Measurements from ENCODE around the gene PRLH.
A peak's percentile ranks its signal among the peaks of the same experiment; 100 is the strongest.
"Not testable (repeated sequence)": the region's sequence is repeated elsewhere in the genome, so short reads cannot be mapped to it uniquely, and the experiment has no call there.

The PRLH gene

DNA sequence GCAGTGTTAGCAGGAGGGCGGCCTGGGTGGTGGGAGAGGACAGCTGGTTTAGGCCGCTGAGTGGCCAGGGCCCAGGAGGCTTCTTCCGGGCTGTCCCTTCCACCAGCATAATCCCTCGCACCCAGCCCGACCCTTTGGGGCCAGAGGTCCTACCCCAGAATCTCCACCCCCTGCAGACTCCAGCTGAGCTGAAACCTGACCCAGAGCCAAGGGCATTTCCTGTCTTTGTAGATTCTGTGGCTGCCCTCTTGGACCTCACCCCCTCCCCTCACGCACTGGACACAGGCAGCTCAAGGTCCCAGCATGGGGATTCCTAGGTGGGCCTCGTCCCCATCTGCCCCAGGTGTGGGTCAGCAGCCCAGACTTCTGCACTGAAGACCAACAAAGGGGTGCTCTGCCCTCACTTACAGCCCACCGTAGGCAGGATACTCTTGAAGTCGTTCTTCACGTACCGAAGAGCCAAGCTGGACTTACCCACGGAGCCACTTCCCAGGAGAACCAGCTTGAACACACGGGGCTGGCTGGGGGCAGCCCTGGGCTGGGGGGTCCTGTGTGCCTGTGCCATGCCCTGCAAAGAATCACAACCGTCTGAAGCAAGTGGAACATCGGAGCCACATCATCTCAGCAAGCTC lies 19.3 kb downstream of the PRLH start:
- Histone ChIP-seq H3K27ac (ENCODE audit: low read depth, low read length) (no peak overlapping the region), H3K9ac (ENCODE audit: low read depth, low read length) (no peak overlapping the region), H3K36me3 (ENCODE audit: insufficient read depth, low read length) (no peaks in the 10 kb centered on the region; the same call in 1 of the 2 replicates), H3K27me3 (ENCODE audit: insufficient read depth, low read length) (no peaks in the 10 kb centered on the region), H3K4me3 (ENCODE audit: low read length) (no peak overlapping the region), H3K9me3 (ENCODE audit: insufficient read depth, low read depth, low read length) (no peaks in the 10 kb centered on the region), H3K4me1 (ENCODE audit: insufficient read depth, low read length) (peaks cover 26% of the 10 kb centered on the region)
- WGBS = 82% methylated on average over 15 of the region's 15 CpGs

DNA sequence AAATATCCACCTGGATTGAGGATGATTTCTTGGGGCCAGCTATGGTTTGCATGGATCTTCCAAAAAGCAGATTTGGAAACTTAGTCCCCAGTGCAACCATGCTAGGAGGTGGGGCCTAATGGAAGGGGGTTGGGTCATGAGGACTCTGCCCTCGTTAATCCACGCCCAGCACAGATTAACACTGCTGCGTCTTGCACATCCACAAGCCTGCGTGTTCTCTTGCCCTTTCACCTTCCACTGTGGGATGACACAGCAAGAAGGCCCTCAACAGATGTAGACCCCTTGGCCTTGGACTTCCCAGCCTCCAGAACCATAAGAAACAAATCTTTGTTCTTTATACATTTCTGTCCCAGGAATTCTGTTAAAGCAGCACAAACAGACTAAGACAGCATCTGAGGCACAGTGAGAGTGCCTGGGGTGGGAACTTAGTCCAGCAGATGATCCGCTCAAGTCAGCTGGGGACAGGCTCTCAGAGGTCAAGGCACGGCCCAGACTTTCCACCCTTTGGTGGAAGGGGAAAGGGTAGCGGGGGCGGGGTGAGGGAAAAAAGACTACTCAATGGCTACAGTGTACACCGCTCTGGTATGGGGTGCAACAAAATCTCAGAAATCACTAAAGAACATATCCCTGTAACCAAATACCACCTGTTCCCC lies 21.8 kb downstream of the PRLH start:
- Histone ChIP-seq H3K36me3 (ENCODE audit: insufficient read depth, low read length) (no peaks in the 10 kb centered on the region; the same call in 1 of the 2 replicates), H3K27ac (ENCODE audit: low read depth, low read length) (no peak overlapping the region), H3K9ac (ENCODE audit: low read depth, low read length) (no peak overlapping the region), H3K27me3 (ENCODE audit: insufficient read depth, low read length) (0 out of 2 replicates have a peak, but pooled peaks cover 3% of the 10 kb centered on the region), H3K4me1 (ENCODE audit: insufficient read depth, low read length) (peaks cover 26% of the 10 kb centered on the region), H3K4me3 (ENCODE audit: low read length) (peak overlapping the region; percentile 50), H3K9me3 (ENCODE audit: insufficient read depth, low read depth, low read length) (no peaks in the 10 kb centered on the region)
- WGBS = 94% methylated on average over 8 of the region's 9 CpGs

DNA sequence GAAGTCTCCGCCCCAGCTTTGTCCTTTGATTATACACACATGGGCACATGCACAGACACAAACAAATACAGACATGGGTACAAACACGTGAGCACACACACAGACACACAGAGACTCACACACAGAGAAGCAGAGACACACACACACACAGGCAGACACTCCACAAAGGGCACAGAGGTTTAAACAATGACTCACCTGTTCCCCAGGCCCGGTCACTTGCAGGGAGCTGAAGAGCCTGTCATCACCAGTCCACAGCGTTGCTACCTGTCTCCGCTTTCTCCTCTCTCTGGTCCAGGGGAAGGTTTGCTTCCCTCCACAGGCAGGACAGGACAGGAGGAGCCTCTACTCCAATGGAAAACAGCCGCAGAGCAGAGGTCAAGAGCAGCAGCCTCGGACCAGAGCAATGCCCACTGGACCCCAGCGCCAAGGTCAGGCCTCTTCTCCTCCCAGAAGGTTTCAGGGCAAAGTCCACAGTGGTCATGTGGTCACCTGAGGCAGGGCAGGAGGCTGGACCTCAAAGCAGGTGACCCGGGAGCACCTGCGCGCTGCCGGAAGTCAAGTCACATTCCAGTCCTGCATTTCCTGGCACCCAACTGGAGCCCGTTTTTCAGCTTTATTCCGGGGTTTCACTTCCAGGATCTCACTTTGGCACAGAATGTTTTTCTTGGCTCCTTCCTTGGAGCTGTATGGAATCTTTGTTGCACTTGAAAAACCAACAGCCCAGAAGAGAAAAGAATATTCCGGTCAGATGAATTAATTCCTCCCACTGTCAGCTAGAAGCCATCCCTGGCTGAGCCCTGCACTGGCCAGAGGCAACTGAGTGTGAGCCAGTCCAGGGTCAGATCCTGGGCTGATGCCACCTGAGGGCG lies 24.1 kb downstream of the PRLH start, which contains the start of gene RAB17:
Gene RAB17 (minus strand): TSS at position 463 of the 869 bp plus-strand sequence. CDS start 4,580 bp downstream, outside the sequence.
- Histone ChIP-seq H3K4me3 (ENCODE audit: low read length) (peak within 1 kb of the TSS; percentile 50), H3K9ac (ENCODE audit: low read depth, low read length) (peak within 1 kb of the TSS; percentile 23), H3K27ac (ENCODE audit: low read depth, low read length) (0 out of 2 replicates have a peak within 1 kb of the TSS, but pooled peaks have one; percentile 32), H3K4me1 (ENCODE audit: insufficient read depth, low read length) (peaks cover 46% of the 10 kb centered on the region), H3K9me3 (ENCODE audit: insufficient read depth, low read depth, low read length) (no peaks in the 10 kb centered on the region), H3K27me3 (ENCODE audit: insufficient read depth, low read length) (0 out of 2 replicates have a peak, but pooled peaks cover 3% of the 10 kb centered on the region), H3K36me3 (ENCODE audit: insufficient read depth, low read length) (no peaks in the 10 kb centered on the region)
- 84% methylated on average over 16 of the region's 16 CpGs for WGBS

DNA sequence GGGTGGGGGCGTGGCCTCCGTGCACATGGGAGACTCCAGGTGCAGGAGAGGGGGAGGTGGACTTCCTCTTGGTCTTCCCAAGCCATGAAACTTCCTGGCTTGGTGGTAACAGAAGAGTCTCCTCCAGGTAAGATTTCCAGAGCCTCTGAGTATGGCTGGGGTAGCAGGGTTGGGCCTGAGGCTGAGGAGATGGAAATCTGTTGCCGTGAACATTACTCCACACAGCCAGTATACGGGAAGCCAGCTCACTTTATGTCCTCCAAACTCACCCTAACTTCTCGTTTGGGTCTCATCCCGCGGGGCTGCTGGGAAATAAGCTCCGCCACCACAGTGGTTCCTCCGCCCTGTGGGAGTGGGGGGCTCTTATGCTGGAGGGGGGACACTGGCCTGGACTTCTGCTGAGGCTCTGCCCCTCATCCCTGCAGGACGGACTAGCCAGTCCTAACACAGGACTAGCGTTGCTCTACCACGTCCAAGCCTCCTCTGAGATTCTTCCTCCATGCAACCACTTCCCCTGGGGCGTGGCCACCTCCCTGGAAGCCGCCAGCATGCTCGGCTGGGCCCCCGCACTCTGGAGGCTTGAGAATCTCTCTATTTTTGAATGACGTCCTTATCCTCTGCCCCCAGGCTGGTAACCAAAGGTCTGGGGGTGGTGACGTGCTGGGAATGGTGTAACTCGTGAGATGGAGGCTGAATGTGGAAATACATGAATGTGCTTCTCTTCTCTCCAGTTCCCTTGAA lies 24.9 kb downstream of the PRLH start:
- Histone ChIP-seq H3K27ac (ENCODE audit: low read depth, low read length) (no peak overlapping the region), H3K9me3 (ENCODE audit: insufficient read depth, low read depth, low read length) (no peaks in the 10 kb centered on the region)

DNA sequence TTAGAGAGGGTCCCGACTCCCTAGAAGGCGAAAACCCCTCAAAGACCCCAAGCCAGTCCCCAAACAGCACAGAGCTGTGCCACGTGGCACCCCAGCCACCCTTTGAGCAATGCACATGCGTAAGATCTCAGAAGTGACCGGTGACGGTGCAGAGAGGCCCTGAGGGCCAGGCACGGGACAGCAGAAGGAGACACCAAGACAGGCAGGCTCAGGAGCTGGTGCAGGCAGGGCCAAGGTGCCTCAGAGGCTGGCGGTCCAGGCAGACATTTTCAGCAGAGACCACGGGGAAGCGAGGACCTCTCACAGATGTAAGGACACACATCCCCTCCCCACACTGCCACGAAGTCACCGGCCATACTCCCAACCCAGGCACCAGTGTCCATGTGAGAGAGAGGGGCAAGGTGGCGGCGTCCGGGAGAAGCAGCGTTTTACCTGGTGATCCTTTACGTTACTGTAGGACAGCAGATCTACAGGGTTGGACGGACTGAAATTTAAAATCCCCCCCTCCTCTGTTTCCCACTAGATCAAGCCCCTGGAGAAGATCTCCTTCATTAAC lies 26.1 kb downstream of the PRLH start:
- H3K27ac ChIP-seq (ENCODE audit: low read depth, low read length) = no peak overlapping the region

More for the DNA sequence above, 24.9 kb downstream of the PRLH start:
- H3K9ac ChIP-seq (ENCODE audit: low read depth, low read length) = 0 out of 2 replicates have a peak overlapping the region, but pooled peaks have one; percentile 5
- peaks cover 38% of the 10 kb centered on the region for H3K4me1 ChIP-seq (ENCODE audit: insufficient read depth, low read length)
- no peaks in the 10 kb centered on the region for H3K36me3 ChIP-seq (ENCODE audit: insufficient read depth, low read length)
- WGBS = 83% methylated on average over 19 of the region's 19 CpGs
- 0 out of 2 replicates have a peak overlapping the region, but pooled peaks have one; percentile 3 for H3K4me3 ChIP-seq (ENCODE audit: low read length)
- 0 out of 2 replicates have a peak, but pooled peaks cover 3% of the 10 kb centered on the region for H3K27me3 ChIP-seq (ENCODE audit: insufficient read depth, low read length)

DNA sequence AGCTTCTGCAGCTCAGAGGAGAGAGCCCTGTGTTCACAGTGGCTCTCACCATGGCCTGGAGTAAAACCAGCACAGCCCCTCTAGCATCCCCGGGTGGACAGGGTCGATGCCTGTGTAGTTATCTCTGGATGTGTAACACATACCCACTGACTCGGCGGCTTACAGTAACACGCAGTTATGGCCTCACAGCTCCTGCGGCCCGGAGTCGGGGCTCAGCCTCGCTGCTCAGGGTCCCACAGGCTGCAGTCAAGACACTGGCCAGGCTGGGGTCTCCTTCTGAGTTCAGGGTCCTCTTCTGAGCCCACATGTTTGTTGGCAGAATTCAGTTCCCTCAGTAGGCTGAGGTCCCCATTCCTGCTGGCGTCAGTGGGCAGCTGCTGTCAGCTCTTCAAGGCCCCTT lies 26.7 kb downstream of the PRLH start:
- Histone ChIP-seq H3K9ac (ENCODE audit: low read depth, low read length) (no peak overlapping the region), H3K4me3 (ENCODE audit: low read length) (no peak overlapping the region), H3K36me3 (ENCODE audit: insufficient read depth, low read length) (no peaks in the 10 kb centered on the region), H3K4me1 (ENCODE audit: insufficient read depth, low read length) (peaks cover 33% of the 10 kb centered on the region), H3K27me3 (ENCODE audit: insufficient read depth, low read length) (0 out of 2 replicates have a peak, but pooled peaks cover 3% of the 10 kb centered on the region), H3K27ac (ENCODE audit: low read depth, low read length) (no peak overlapping the region), H3K9me3 (ENCODE audit: insufficient read depth, low read depth, low read length) (no peaks in the 10 kb centered on the region)
- 94% methylated on average over 10 of the region's 10 CpGs for WGBS

More for the DNA sequence above, 26.1 kb downstream of the PRLH start:
- no peaks in the 10 kb centered on the region for H3K9me3 ChIP-seq (ENCODE audit: insufficient read depth, low read depth, low read length)
- 93% methylated on average over 18 of the region's 18 CpGs for WGBS
- H3K9ac ChIP-seq (ENCODE audit: low read depth, low read length) = no peak overlapping the region
- no peaks in the 10 kb centered on the region for H3K36me3 ChIP-seq (ENCODE audit: insufficient read depth, low read length)
- H3K4me3 ChIP-seq (ENCODE audit: low read length) = no peak overlapping the region
- H3K4me1 ChIP-seq (ENCODE audit: insufficient read depth, low read length) = peaks cover 34% of the 10 kb centered on the region
- H3K27me3 ChIP-seq (ENCODE audit: insufficient read depth, low read length) = 0 out of 2 replicates have a peak, but pooled peaks cover 3% of the 10 kb centered on the region

DNA sequence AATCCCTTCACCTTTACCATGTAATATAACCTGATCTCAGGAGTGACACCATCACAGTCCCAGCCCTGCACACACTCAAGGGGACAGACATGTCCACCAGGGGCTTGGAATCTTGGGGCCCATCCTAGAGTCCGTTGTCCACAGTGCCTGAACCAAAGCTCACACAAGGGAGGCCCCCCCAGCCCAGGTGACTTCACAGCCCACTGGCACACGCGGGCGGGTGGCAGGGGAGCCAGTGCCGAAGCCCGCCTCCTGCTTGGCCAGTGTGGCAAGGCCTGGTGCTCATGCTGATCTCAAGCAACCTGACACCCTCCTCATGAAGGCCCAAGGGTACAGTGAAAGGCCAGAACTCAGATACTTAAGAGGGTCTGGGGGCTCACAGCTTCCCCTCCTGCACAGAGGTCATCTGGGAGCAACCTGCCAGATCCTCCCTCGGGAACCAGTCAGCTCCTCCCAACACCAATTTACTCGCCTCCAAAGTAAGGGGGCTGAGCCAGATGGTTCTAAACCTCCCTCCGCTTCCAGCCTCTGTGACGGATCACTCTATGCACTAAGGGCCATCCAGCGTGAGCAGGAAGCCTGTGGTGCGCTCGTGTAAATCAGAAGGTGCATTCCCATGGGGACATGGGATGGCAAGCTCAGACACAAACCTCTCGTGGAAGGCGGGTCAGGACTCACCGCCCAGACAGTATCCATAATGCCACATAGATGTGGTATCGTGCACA lies 27.4 kb downstream of the PRLH start:
- H3K27ac ChIP-seq (ENCODE audit: low read depth, low read length) = peak overlapping the region; percentile 63; the same call in 1 of the 2 replicates
- no peaks in the 10 kb centered on the region for H3K9me3 ChIP-seq (ENCODE audit: insufficient read depth, low read depth, low read length)
- H3K4me1 ChIP-seq (ENCODE audit: insufficient read depth, low read length) = peaks cover 33% of the 10 kb centered on the region
- H3K27me3 ChIP-seq (ENCODE audit: insufficient read depth, low read length) = 0 out of 2 replicates have a peak, but pooled peaks cover 3% of the 10 kb centered on the region
- H3K4me3 ChIP-seq (ENCODE audit: low read length) = no peak overlapping the region
- WGBS = 77% methylated on average over 17 of the region's 17 CpGs
- peak overlapping the region; percentile 5; the same call in 1 of the 2 replicates for H3K9ac ChIP-seq (ENCODE audit: low read depth, low read length)
- no peaks in the 10 kb centered on the region for H3K36me3 ChIP-seq (ENCODE audit: insufficient read depth, low read length)

DNA sequence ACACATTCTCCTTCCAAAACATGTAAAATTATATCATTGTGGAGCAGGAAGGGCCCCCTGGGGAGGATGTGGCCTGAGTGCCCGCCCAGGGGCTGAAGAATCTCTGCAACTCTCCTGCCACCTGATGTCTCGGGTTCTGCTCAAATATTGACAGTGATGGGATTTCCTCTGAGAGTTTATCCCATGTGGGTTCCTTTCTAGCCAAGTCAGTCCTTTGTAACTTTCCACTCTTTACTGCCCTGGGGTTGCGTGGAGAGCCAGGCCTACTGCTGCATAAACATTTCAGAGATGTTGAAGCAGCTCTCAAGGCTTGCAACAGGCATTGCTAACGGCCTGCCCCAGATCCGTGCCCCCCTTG lies 28.1 kb downstream of the PRLH start:
- no peaks in the 10 kb centered on the region for H3K9me3 ChIP-seq (ENCODE audit: insufficient read depth, low read depth, low read length)
- peaks cover 33% of the 10 kb centered on the region for H3K4me1 ChIP-seq (ENCODE audit: insufficient read depth, low read length)
- 20% methylated on average over 5 of the region's 5 CpGs for WGBS
- H3K9ac ChIP-seq (ENCODE audit: low read depth, low read length) = peak overlapping the region; percentile 14; the same call in 1 of the 2 replicates
- H3K4me3 ChIP-seq (ENCODE audit: low read length) = peak overlapping the region; percentile 7; the same call in 1 of the 2 replicates
- 0 out of 2 replicates have a peak, but pooled peaks cover 3% of the 10 kb centered on the region for H3K27me3 ChIP-seq (ENCODE audit: insufficient read depth, low read length)
- no peaks in the 10 kb centered on the region for H3K36me3 ChIP-seq (ENCODE audit: insufficient read depth, low read length)
- peak overlapping the region; percentile 63; the same call in 1 of the 2 replicates for H3K27ac ChIP-seq (ENCODE audit: low read depth, low read length)

DNA sequence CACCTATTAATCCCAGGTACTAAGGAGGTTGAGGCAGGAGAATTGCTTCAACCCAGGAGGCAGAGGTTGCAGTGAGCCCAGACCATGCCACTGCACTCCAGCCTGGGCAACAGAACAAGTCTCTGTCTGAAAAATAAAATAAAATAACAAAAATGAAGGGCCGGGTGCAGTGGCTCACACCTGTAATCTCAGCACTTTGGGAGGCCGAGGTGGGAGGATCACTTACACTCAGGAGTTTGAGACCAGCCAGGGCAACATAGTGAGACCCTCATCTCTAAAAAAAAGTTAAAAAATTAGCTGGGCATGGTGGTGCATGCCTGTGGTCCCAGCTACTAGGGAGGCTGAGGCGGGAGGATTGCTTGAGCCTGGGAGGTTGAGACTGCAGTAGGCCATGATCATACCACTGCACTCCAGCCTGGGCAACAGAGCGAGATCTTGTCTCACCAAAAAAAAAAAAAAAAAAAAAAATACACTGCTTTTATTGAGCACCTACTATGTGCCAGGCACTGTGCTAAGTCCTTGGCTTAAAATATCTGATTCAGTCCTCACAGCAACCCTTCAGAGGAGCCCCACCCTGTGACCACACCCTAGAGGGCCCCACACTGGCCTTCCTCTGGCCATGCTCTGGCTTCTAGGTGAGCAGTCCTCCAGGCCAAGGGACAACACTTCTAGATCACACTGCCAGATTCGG lies 29.6 kb downstream of the PRLH start:
- not testable (repeated sequence) for H3K27ac ChIP-seq (ENCODE audit: low read depth, low read length); H3K4me3 ChIP-seq (ENCODE audit: low read length); H3K36me3 ChIP-seq (ENCODE audit: insufficient read depth, low read length); H3K27me3 ChIP-seq (ENCODE audit: insufficient read depth, low read length); H3K9ac ChIP-seq (ENCODE audit: low read depth, low read length); H3K9me3 ChIP-seq (ENCODE audit: insufficient read depth, low read depth, low read length)
- H3K4me1 ChIP-seq (ENCODE audit: insufficient read depth, low read length) = peaks cover 30% of the 10 kb centered on the region
- 95% methylated on average over 5 of the region's 5 CpGs for WGBS

Measured in HUES64 (cell line).